Aorta (tissue), 5 donors: ENCODE data around the gene COG4. TPM values are rescaled to one million over a fixed set of nuclear protein-coding genes. Genes with fewer than 3 reads are reported as not detected.
"Not testable (repeated sequence)": the region's sequence is repeated elsewhere in the genome, so short reads cannot be mapped to it uniquely, and the experiment has no call there.

Source experiments
- ATAC-seq: fragments of 200-7000 bp; cut with Tn5 transposase; one replicate; pipeline ENCODE4 v1.9.1; 2022; ENCODE audit warnings: moderate library complexity; ENCODE audit not compliant: low FRiP score
- DNase-seq, 2 donors: peaks; one replicate each; pipeline ENCODE4 v3.0.0-alpha.2; 2020
- H3K27ac ChIP-seq, 2 donors: one replicate each; pipeline ENCODE4 v1.5.1; 2013; ENCODE audit warnings: low read length in 2 of 2, mild to moderate bottlenecking in 2 of 2, moderate library complexity in 2 of 2, control low read depth in 1 of 2, inconsistent platforms in 1 of 2, low read depth in 1 of 2
- H3K27me3 ChIP-seq, 2 donors: one replicate each; pipeline ENCODE4 v1.6.1; 2013; ENCODE audit warnings: control low read depth in 1 of 2, low read length in 1 of 2, mild to moderate bottlenecking in 1 of 2, moderate library complexity in 1 of 2; ENCODE audit not compliant: insufficient read depth in 2 of 2, control insufficient read depth in 1 of 2
- H3K36me3 ChIP-seq, 2 donors: one replicate each; pipeline ENCODE4 v1.6.1; 2013; ENCODE audit warnings: control low read depth in 1 of 2, low read length in 1 of 2, mild to moderate bottlenecking in 1 of 2; ENCODE audit not compliant: insufficient read depth in 2 of 2, control insufficient read depth in 1 of 2
- H3K4me1 ChIP-seq, 2 donors: one replicate each; pipeline ENCODE4 v1.6.1; 2013; ENCODE audit warnings: low read length in 2 of 2, control low read depth in 1 of 2, mild to moderate bottlenecking in 1 of 2, moderate library complexity in 1 of 2; ENCODE audit not compliant: insufficient read depth in 2 of 2, control insufficient read depth in 1 of 2
- H3K4me3 ChIP-seq, 2 donors: one replicate each; pipeline ENCODE4 v1.5.1; 2013; ENCODE audit warnings: low read length in 2 of 2, control low read depth in 1 of 2, mild to moderate bottlenecking in 1 of 2
- H3K9me3 ChIP-seq: one replicate; pipeline ENCODE4 v1.6.1; 2013; ENCODE audit warnings: mild to moderate bottlenecking, low read length; ENCODE audit not compliant: control insufficient read depth
- WGBS, 2 donors: extraction: QIAGEN DNeasy Blood & Tissue Kit; methylation state at CpG; one replicate each; pipeline ENCODE4 v1.1.7; 2013; 5-methylcytosine and 5-hydroxymethylcytosine counted together
- intact Hi-C, 2 donors: fragments of 100-400 bp; cut with DNase I; formaldehyde crosslinking; loops; one replicate each; pipeline versions ENCODE4 v1.14.2 to v1.15.0; 2022
- polyA plus RNA-seq, 2 donors: library from polyadenylated mRNA; stranded (reverse); fragments of 200-250 nt; gene quantifications; one replicate each; pipeline ENCODE4 v1.2.3, GENCODE V29; 2013
- total RNA-seq, 2 donors: library from RNA; stranded (reverse); fragmentation: NEBNext Ultra II Directional; extraction: Animal tissue kit (Norgen Biotek cat#: 25700); gene quantifications; one replicate each; pipeline ENCODE4 v1.2.1, GENCODE V29; 2021
- donor health status: healthy with polysubstance abuse.
- donor health status: Bipolar disorder and iron deficiency.
- donor health status: DM: no; HTN: no; CAD: no.
- donor health status: DM: no; HTN: no; CAD: no.
- donor health status: DM: yes; HTN: yes; CAD: no.

Gene COG4
- total and polyA plus RNA-seq, 4 donors, result 18.2 to 96.2 (median 40.1) TPM

DNA sequence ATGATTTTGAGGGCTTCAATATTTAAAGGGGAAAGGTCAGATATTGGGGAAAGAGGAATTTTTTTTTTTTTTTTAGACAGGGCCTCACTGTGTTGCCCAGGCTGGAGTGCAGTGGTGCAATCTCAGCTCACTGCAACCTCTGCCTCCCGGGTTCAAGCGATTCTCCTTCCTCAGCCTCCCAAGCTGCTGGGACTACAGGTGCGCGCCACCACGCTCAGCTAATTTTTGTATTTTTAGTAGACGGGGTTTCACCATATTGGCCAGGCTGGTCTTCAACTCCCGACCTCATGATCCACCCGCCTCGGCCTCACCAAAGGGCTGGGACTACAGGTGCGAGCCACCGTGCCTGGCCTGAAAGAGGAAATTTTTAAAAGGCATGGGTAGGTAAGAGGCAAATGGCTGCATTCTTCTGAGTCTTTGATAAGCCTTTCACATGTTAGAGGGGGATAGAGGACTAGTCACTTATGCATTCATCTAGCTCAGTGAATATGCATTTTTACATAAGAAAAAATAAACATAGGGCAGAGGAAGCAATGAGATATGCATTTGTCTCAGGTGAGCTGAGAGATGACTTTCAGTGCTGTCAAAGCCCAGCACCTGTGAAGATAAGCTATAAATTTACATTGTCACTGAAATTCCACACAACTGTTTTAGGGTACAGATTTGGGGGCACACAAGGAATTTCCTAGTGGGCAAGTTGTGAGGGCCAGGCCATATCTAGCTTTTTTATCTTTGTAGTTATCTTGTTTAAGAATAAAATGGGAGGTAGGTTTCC, 70.0 kb downstream of the COG4 start:
- 97 to 99% methylated on average over 11 of the region's 11 CpGs for WGBS, 2 donors
- ATAC-seq (no peak), DNase-seq (no peak)
- Histone ChIP-seq H3K27ac (no peak overlapping the region), H3K36me3 (no peaks in the 10 kb centered on the region), H3K4me1 (no peaks in the 10 kb centered on the region), H3K4me3 (peak overlapping the region in 1 of 2 donors; percentile 85), H3K9me3 (no peaks in the 10 kb centered on the region), H3K27me3 (no peaks in the 10 kb centered on the region)
- intact Hi-C loops, result loop anchor here in 1 of 2 donors (10.0 kb wide), 1 partner anchor 49 kb away; no protein-coding TSS in a partner anchor

- H3K27ac ChIP-seq, H3K36me3 ChIP-seq, H3K27me3 ChIP-seq, H3K9me3 ChIP-seq, DNase-seq, H3K4me1 ChIP-seq, ATAC-seq, H3K4me3 ChIP-seq: not testable (repeated sequence)
- WGBS, 2 donors, result 27 to 37% methylated on average over 20 to 25 of the region's 25 CpGs
- intact Hi-C loops, result loop anchor here in 1 of 2 donors (10.0 kb wide), 1 partner anchor 46 kb away; no protein-coding TSS in a partner anchor
Measured at GRCh38 chr16:70451004-70451340, 72.4 kb downstream of the COG4 start.

DNA sequence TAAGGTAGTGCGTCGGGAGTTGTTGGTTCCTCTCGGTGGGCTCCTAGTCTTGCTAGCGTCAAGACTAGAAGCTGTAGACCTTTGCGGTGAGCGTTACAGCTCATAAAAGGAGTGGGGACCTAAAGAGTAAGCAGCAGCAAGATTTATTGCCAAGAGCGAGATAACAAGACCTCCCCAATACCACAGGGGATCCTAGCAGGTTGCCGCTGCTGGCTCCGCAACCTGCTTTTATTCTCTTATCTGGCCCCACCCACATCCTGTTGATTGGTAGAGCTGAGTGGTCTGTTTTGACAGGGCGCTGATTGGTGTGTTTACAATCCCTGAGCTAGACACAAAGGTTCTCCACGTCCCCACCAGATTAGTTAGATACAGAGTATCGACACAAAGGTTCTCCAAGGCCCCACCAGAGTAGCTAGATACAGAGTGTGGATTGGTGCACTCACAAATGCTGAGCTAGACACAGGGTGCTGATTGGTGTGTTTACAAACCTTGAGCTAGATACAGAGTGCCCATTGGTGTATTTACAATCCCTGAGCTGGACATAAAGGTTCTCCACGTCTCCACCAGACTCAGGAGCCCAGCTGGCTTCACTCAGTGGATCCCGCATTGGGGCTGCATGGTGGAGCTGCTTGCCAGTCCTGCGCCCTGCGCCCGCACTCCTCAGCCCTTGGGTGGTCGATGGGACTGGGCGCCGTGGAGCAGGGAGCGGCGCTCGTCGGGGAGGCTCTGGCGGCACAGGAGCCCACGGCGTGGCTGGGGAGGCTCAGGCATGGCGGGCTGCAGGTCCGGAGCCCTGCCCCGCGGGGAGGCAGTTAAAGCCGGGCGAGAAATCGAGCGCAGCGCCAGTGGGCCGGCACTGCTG, 73.0 kb downstream of the COG4 start:
- WGBS, 2 donors, result 65 to 67% methylated on average over 33 to 37 of the region's 37 CpGs
- not testable (repeated sequence) for H3K27ac ChIP-seq, H3K36me3 ChIP-seq, H3K9me3 ChIP-seq, H3K4me1 ChIP-seq, DNase-seq, H3K27me3 ChIP-seq, H3K4me3 ChIP-seq, ATAC-seq
- intact Hi-C loops, result loop anchor here in 1 of 2 donors (10.0 kb wide), 1 partner anchor 46 kb away; no protein-coding TSS in a partner anchor

GRCh38 chr16:70448075-70448474, 75.3 kb downstream of the COG4 start:
- H3K4me3 ChIP-seq, result no peak overlapping the region
- intact Hi-C loops, result no loop called here
- no peaks in the 10 kb centered on the region for H3K36me3 ChIP-seq
- H3K9me3 ChIP-seq, result no peaks in the 10 kb centered on the region
- H3K27ac ChIP-seq, result no peak overlapping the region
- ATAC-seq, result no peak
- H3K27me3 ChIP-seq, result no peaks in the 10 kb centered on the region
- no peaks in the 10 kb centered on the region for H3K4me1 ChIP-seq
- DNase-seq, result no peak
- WGBS, 2 donors, result 89 to 92% methylated on average over 6 of the region's 6 CpGs

DNA sequence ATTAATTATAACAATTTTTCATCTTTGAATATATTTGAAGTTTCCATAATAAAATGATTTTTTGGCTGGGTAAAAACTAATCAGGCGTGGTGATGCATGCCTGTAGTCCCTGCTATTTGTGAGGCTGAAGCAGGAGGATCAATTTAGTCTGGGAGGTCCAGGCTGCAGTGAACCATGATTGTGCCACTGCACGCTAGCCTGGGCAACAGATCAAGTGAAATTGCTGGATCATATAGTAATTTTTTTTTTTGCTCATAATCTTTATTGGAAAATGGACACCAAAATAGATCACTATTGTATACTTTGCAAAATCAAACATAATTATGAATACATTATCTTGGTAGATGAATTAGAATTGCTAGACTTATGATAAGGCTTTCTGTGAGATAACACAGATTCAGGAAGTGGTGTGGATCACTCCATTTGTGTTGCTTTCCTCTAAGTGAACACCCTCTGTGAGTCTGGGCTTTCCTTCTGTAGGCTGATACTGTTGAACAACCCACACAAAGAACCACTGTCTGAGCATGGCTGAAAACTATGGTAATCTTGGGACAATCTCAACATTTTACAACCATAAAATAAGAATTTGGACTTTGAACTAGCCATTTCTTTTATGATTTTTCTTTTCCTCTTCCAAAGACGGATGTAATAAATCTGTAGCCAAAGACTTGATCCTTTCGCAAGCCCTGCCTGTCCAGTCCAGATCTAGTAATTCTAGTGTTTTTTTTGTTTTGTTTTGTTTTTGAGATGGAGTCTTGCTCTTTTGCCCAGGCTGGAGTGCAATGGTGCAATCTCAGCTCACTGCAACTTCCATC, 78.9 kb downstream of the COG4 start:
- DNase-seq (no peak), ATAC-seq (peak; percentile 47)
- Histone ChIP-seq H3K4me1 (no peaks in the 10 kb centered on the region), H3K27me3 (no peaks in the 10 kb centered on the region), H3K4me3 (no peak overlapping the region), H3K27ac (no peak overlapping the region), H3K9me3 (no peaks in the 10 kb centered on the region), H3K36me3 (no peaks in the 10 kb centered on the region)
- WGBS, 2 donors, result 81% methylated on average over 4 of the region's 4 CpGs
- intact Hi-C loops, result no loop called here

DNA sequence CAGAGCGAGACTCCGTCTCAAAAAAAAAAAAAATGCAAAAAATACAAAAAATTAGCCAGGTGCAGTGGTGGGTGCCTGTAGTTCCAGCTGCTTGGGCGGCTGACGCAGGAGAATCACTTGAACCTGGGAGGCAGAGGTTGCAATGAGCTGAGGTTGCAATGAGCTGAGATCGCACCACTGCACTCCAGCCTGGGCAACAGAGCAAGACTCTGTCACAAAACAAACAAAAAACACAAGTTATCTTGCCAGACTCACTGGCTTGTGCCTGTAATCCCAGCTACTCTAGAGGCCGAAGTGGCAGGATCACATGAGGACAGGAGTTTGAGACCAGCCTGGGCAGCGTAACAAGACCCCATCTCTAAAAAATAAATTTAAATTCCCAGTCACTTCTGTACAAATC, 81.0 kb downstream of the COG4 start:
- Histone ChIP-seq H3K4me3 (no peak overlapping the region), H3K27ac (no peak overlapping the region), H3K4me1 (no peaks in the 10 kb centered on the region), H3K9me3 (no peaks in the 10 kb centered on the region), H3K27me3 (no peaks in the 10 kb centered on the region), H3K36me3 (no peaks in the 10 kb centered on the region)
- WGBS, 2 donors, result 79 to 83% methylated on average over 7 of the region's 7 CpGs
- DNase-seq, result no peak
- no peak for ATAC-seq
- intact Hi-C loops, result no loop called here

- ATAC-seq, result no peak
- intact Hi-C loops, result no loop called here
- Histone ChIP-seq H3K36me3 (no peaks in the 10 kb centered on the region), H3K27me3 (no peaks in the 10 kb centered on the region), H3K9me3 (no peaks in the 10 kb centered on the region), H3K4me1 (no peaks in the 10 kb centered on the region), H3K27ac (no peak overlapping the region), H3K4me3 (no peak overlapping the region)
- no peak for DNase-seq
- 91 to 94% methylated on average over 8 of the region's 8 CpGs for WGBS, 2 donors
Measured at GRCh38 chr16:70441406-70441990, 81.9 kb downstream of the COG4 start.

GRCh38 chr16:70440009-70440692, 83.2 kb downstream of the COG4 start:
- Histone ChIP-seq H3K9me3 (no peaks in the 10 kb centered on the region), H3K27me3 (no peaks in the 10 kb centered on the region), H3K36me3 (no peaks in the 10 kb centered on the region), H3K4me1 (no peaks in the 10 kb centered on the region), H3K4me3 (no peak overlapping the region), H3K27ac (no peak overlapping the region)
- intact Hi-C loops, result no loop called here
- WGBS, 2 donors, result 84 to 86% methylated on average over 11 of the region's 11 CpGs
- ATAC-seq, result no peak
- no peak for DNase-seq
